Upper lobe of left lung (tissue), 4 donors: ENCODE results near the gene STAMBP.

Experiments
- CTCF ChIP-seq, 6 experiments: fragments of 450-650 bp in 4 of 6; fragments of 200-600 bp in 2 of 6; sonication (generic) in 2 of 6; IDR thresholded peaks; one replicate each; pipeline ENCODE4 v1.5.1; 2016 to 2019; ENCODE audit warnings: antibody characterized with exemption in 6 of 6
- POLR2A ChIP-seq, 4 donors: fragments of 450-650 bp; IDR thresholded peaks; one replicate each; pipeline ENCODE4 v1.5.1; 2016 to 2017; ENCODE audit warnings: antibody characterized with exemption in 4 of 4, mild to moderate bottlenecking in 2 of 4

- TF ChIP-seq POLR2A (IDR thresholded peaks at IDR 0.05) (no peak), CTCF (IDR thresholded peaks at IDR 0.05) (no peak)
These were observed 69.2 kb downstream of the STAMBP start for GRCh38 chr2:73897934-73898333.
